Muscle layer of duodenum (tissue), 2 donors: ENCODE results near the gene IQCF6.

Experiments
- H3K27ac ChIP-seq: one replicate; pipeline ENCODE4 v1.7.0; 2013; ENCODE audit warnings: mild to moderate bottlenecking, low read length
- H3K27me3 ChIP-seq: one replicate; pipeline ENCODE4 v1.7.0; 2013; ENCODE audit warnings: low read depth, mild to moderate bottlenecking, control low read depth, low read length
- H3K36me3 ChIP-seq, 2 donors: one replicate each; pipeline ENCODE4 v1.7.0; 2013; ENCODE audit warnings: low read length in 2 of 2, control low read depth in 1 of 2, mild to moderate bottlenecking in 1 of 2; ENCODE audit not compliant: insufficient read depth in 2 of 2, control insufficient read depth in 1 of 2
- H3K4me1 ChIP-seq, 2 donors: one replicate each; pipeline ENCODE4 v1.7.0; 2013; ENCODE audit warnings: low read length in 2 of 2, mild to moderate bottlenecking in 2 of 2, control low read depth in 1 of 2, moderate library complexity in 1 of 2; ENCODE audit not compliant: insufficient read depth in 2 of 2, control insufficient read depth in 1 of 2
- H3K4me3 ChIP-seq, 2 donors: one replicate each; pipeline ENCODE4 v1.7.0; 2013; ENCODE audit warnings: low read length in 2 of 2, low read depth in 1 of 2, mild to moderate bottlenecking in 1 of 2
- H3K9me3 ChIP-seq, 2 donors: one replicate each; pipeline ENCODE4 v1.7.0; 2013; ENCODE audit warnings: low read length in 2 of 2, control low read depth in 1 of 2, mild to moderate bottlenecking in 1 of 2; ENCODE audit not compliant: control insufficient read depth in 1 of 2
- donor health status: healthy.

IQCF6 gene

GRCh38 chr3:51733859-51734571 lies 45.0 kb downstream of the IQCF6 start:
- no peaks in the 10 kb centered on the region for H3K36me3 ChIP-seq
- H3K4me3 ChIP-seq, result no peak overlapping the region
- no peaks in the 10 kb centered on the region for H3K27me3 ChIP-seq
- H3K9me3 ChIP-seq, result peaks cover 0 to 4% of the 10 kb centered on the region in 2 donors
- H3K4me1 ChIP-seq, result no peaks in the 10 kb centered on the region
- H3K27ac ChIP-seq, result no peak overlapping the region

GRCh38 chr3:51729042-51729633 lies 49.9 kb downstream of the IQCF6 start:
- Histone ChIP-seq H3K27me3 (no peaks in the 10 kb centered on the region), H3K4me1 (no peaks in the 10 kb centered on the region), H3K9me3 (peaks cover 0 to 4% of the 10 kb centered on the region in 2 donors), H3K27ac (no peak overlapping the region), H3K36me3 (no peaks in the 10 kb centered on the region), H3K4me3 (no peak overlapping the region)
